Jurkat, Clone E6-1 (cell line): ENCODE measurements around the gene MFNG.

Experiments used
- DNase-seq: peaks from one replicate; pipeline ENCODE4 v3.0.0-alpha.2; 2011; ENCODE audit warnings: low read depth, low spot score
- H3K4me3 ChIP-seq: 2 replicates; pipeline ENCODE4 v1.5.1; 2011; ENCODE audit warnings: mild to moderate bottlenecking, low read length, control low read depth, moderate library complexity

The MFNG gene

DNA sequence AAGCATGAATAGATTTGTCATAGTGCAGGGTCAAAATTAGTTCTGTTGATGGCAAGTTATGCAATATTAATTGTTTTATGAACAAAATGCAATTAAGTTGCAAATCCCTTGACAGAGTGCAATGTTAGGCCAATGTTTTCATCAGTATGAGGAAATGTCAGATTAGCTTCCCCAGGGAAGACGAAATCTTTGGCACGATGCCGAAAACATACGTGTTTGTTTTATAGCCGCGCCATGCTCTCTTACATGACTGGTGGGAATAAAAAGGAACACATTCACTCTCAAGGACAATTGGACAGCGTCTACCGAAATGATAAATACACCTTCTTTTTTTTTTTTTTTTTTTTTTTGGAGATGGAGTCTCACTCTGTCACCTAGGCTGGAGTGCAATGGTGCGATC lies 27.0 kb downstream of the MFNG start:
- no peak overlapping the region for H3K4me3 ChIP-seq
- no peak for DNase-seq

DNA sequence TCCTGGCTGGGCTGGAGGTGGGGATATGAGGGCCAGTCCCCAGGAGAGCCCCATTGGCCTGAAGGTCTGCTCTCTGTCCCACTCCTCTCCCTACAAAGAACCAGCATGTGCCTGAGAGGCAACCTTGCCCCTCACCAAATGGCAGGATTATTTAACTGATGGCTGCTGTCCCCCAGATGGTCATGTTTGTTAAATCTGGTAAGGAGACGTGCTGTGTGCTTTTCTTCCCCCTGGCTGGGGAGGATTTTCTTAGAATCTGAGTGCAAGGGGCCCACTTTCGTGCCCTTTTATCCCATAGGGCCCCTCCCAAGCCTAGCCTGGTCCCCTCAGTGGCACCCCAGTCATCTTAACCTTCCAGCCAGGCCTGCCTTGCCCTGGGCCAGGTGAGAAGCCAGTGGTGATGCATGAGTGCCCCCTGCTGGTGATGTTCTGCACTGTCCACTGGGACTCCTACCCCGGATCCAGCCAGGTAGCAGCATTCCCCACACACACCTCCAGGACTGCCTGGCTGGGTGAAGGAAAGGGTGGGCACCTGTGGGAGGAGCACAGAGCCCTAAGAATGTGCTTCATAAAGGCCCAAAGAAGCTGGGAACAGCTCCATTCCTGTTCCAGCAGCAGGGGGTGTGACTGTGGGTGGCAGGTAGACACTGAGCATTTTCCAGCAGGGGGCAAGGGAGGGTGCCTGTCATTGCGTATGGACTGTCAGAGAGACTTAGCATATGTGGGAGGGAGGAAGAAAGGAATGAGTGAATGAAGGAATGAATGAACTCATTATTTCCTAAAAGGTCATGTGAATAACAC lies 28.9 kb downstream of the MFNG start:
- peak; percentile 48 for DNase-seq
- H3K4me3 ChIP-seq: no peak overlapping the region

DNA sequence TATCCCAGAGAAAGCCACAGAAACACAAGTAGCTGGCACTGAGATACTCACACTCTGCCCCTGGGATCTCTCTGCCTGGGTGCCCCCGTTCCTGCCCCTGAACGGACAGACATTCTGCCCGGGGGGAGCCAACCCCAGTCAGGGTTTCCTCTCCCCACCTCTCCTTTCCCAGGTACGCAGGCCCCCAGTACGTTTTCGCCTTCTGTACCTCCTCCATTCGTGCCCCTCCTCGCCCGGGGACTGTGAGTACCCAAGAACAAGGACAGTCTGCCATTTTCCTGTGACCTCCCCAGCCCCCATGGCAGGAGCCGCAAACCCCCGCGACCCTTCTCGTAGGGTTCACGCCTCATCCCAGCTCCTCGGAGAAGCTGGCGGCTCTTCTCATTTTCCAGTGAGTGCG lies 29.8 kb downstream of the MFNG start:
- no peak for DNase-seq
- H3K4me3 ChIP-seq: no peak overlapping the region

DNA sequence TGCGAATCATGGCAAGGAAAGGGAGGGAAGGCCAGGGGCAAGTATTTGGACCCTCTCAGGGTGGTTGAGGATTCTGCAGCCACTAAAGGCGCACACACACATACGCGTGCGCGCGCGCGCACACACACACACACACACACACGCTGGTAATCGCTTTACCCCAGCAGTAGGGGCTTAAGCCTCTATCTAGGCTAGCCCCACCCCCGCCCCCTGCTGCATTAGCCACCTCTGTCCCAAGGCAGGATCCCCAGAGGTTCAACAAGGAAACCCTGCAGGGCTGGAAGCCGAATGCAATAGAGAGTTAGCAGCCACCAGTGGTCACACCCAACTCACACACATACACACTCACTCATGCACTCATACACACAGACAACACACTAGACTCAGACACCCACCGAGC lies 30.3 kb downstream of the MFNG start:
- DNase-seq: no peak
- no peak overlapping the region for H3K4me3 ChIP-seq

DNA sequence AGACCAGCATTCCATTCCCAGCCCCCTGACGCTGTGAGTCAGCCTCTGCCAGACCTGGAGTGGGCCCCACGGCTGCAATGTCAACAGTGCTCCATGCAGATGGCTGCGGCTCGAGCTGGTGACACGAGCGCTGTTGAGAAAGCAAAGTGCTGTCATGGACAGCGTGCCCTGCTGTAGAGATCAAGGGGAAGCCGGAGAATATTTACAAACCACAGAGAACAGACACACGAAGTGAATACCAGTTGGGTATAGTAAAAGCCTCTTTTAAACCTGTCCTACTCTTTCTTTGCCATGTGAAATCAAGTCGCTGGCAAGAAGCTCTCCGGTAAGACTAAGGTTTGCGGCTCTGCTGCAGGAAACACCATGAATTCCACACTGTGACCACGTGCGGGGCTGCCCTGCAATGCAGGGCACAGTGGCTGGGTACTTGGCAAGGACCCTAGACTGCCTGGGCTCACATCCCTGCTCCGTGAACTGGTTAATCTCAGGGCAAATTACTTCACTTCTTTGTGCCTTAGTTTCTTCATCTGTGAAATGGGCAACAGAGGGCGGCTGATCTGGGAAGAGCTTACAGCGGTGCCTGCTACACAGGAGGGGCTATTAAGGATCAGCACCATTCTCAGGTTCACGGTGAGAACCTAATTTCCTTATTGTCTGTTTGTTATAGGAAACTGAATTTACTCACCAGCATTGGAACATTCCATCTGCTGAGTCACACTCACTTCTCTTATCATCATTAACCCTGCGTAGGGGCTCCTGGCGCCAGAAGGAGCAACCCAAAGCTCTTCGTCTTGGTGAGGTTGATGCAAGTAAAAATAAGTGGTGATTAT lies 31.1 kb downstream of the MFNG start:
- DNase-seq: no peak
- no peak overlapping the region for H3K4me3 ChIP-seq

DNA sequence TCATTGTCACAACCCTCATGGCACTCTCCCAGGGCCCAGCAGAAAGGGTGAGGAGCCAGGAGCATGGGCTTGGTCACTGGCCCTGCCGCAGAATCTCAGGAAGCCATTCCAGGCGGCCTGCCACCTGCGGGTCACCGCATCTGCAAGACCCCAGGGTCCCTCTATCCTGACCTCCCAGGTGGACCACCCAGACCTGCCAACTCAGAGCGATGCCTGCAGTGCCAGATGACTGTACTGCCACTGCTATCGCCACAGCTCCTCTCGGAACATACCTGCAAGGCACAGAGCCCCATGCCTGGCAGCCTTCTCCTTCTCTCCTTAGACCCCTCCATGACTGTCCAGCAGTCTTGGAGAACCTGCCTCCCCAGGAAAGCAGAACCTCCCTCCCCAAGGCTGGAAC lies 32.5 kb downstream of the MFNG start:
- DNase-seq: no peak
- H3K4me3 ChIP-seq: no peak overlapping the region

DNA sequence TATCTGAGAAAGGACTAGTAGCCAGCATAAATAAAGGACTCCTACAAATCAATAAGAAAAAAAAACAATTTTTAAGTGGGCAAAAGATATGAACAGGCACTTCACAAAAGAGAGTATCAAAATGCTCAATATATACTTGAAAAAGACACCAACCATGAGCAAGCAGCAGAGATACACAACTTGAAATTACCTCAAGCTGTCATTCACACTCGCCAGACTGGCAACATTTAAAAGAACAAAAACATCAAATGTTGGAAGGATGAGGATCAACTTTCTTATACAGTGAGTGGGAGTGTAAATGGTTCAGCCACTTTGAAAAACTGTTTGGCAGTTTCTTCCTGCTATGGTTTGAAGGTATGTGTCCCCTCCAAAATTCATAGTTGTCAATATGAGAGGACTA lies 35.0 kb downstream of the MFNG start:
- DNase-seq: no peak
- H3K4me3 ChIP-seq: no peak overlapping the region

DNA sequence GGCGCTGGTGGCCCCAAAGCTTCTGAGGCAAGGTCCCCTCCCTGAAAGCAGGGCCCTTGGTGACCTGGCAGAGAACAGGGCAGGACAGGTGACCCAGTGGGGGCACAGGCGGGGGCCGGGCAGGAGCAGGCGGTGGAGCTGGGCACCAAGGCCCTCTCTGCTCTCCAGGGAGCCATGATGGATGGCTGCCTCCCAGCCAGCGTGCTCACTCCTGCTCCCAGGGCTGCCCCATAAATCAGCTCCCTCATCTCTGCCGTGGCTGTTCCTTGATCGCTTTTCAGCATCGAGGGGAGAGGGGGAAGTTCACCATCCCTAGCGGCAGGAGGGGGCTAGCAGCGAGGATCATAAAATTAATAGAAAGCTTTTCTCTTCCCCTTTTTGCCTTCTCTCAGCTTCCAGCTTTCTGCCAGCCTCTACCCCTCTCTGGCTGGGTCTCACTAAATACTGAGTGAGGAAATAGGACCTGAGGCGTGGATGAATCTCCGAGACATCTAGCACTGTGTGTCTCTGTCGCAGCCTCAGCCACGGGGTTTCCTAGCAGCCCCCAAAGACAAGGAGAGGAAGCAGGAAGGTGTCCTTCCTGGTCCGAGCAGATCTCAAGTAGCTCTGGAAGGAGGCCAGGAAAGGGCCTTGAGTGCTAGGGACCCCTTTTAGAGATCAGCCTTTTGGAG lies 36.7 kb downstream of the MFNG start:
- DNase-seq: no peak
- no peak overlapping the region for H3K4me3 ChIP-seq

DNA sequence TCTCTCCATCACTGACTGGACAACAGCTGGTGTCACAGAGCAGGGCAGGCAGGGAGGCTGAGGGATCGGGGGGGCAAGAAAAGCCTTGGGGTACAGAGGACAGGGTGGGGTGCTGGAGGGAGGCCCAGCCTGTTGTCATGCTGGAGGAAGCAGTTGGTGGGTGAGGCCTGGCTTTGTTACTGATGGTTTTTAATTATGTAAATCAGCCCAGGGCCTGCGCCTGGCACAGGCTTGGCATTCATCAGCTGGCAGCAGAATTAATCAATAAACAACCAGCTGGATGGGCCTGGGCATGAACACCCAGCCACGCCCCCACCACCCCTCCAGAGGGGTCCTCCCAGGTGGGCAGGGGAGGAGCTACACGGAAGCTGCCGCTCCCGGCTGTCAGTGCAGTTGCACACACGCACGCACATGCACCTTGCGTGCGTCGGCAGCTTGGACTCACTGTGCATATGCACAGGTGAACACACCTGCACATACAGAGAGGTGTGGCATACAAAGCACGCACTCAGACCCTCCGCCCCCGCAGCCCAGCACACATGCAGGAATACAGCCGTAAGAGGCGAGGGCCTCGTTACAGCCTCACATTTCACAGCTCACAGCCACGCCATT lies 37.6 kb downstream of the MFNG start:
- no peak for DNase-seq
- no peak overlapping the region for H3K4me3 ChIP-seq

DNA sequence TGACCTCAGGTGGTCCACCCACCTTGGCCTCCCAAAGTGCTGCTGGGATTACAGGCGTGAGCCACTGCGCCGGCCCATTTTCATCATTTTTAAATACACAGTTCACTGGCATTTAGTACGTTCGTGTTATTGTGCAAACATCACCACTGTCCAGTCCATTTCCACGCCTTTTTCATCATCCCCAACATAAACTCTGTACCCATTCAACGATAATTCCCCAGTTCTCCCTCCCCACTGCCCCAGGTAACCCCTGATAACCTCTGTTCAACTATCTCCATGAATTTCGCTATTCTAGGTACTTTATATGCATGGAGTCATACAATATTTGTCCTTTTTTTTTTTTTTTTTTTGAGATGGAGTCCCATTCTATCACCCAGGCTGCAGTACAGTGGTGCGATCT lies 40.7 kb downstream of the MFNG start:
- no peak for DNase-seq
- H3K4me3 ChIP-seq: no peak overlapping the region

DNA sequence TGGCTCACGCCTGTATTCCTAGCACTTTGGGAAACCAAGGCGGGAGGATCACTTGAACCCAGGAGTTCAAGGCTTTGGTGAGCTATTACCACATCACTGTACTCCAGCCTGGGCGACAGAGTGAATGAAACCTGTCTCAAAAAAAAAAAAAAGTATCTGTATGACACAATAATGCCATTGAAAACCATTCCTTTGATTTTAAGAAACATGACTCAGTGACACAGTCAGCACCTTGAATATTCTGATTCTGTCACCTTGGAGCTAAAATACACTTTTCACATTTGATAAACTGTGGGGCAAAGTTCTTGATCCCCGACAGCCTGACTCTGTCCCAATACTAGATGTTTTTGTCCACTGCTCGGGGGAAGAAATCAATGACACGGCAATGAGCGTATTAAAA lies 42.2 kb downstream of the MFNG start:
- H3K4me3 ChIP-seq: no peak overlapping the region
- DNase-seq: no peak

DNA sequence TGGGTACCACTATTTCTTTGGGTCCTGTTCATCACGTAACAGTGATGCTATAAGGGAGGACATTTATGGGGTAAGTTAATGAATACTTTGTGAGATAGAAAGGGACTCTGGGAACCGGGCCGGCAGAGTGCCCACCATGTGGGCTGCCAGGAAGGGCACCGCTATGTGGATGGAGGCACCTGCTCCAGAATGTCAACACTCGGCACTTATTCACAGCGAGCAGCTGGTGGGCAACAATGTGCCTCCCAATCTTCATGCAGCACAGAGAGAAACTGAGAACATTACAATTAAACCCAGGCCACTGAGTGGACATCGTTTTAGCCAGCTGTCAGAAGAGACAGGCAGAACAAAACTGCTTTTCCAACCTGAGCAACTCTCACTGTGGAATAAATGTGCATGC lies 43.1 kb downstream of the MFNG start:
- no peak for DNase-seq
- no peak overlapping the region for H3K4me3 ChIP-seq

DNA sequence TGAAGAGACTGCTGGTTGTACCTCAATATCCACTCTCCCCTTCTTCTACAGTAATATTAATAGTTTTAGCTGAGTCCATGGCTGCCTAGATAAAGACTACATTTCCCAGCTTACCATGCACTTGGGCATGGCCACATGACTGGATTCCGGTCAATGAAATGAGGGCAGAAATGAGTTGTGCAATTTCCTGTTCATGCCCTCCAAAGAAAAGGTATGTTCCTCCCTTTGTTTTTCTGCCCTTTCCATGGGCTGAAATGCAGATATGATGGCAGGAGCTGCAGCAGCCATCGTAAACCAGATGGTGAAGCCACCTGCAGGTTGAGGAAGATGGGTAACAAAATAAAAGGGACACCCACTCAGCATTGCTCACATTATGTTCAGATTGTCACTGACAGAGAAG lies 43.6 kb downstream of the MFNG start:
- H3K4me3 ChIP-seq: no peak overlapping the region
- no peak for DNase-seq

DNA sequence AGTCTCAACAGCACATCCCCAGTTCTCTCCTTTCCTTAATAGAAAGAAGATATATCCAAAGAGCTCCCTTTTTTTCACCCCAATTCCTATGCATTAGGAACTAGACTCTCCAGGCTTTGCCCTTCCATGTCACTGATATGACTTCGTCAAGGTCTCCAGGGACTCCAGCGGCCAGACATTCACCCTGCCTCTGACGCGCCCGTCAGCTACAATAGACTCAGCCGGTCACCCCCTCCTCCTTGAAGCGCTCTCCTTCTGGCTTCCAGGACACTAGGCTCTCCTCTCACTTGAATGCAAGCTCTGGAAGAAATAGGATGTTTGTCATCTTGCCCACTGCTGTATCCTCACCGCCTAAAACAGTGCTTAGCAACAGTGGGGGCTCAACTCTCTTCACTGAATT lies 44.0 kb downstream of the MFNG start:
- DNase-seq: no peak

DNA sequence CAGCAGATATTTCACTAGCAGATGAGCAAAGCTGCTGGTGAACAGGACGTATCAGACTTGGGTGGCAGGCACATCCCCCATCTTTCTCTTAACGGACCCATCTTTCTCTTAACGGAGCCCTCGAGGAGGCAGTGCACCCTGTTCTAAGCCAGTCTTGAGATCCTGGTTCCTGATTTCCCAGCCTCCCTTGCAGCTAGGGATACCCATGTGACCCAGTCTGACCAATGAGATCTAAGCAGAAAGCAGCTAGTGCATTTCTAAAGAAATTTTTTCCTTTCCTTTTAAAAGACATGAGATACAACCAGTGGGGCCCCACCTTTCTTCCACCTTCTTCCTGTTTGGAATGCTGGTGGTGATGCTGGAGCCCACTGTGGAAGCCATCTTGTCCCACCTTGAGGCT lies 45.3 kb downstream of the MFNG start:
- H3K4me3 ChIP-seq: no peak overlapping the region

More for the DNA sequence above, 44.0 kb downstream of the MFNG start:
- no peak overlapping the region for H3K4me3 ChIP-seq

DNA sequence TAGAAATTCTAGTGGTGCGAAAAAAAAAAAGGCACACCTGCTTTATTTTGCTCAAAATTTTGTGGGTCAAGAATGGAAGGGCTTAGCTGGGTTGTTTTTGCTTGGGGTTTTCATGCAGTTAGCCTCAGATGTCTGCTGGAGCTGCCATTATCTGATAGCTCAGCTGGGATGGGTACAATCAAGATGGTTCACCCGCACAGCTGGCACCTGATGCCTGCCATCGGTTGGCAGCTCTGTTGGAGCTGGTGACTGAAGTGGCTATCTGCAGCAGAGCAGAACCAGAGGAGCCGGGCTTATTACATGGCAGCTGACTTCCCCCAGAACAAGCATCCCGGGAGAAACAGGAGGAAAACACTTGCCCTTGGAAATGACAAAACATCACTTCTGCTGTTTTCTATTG lies 46.8 kb downstream of the MFNG start:
- no peak overlapping the region for H3K4me3 ChIP-seq
- DNase-seq: no peak

More for the DNA sequence above, 45.3 kb downstream of the MFNG start:
- no peak for DNase-seq

DNA sequence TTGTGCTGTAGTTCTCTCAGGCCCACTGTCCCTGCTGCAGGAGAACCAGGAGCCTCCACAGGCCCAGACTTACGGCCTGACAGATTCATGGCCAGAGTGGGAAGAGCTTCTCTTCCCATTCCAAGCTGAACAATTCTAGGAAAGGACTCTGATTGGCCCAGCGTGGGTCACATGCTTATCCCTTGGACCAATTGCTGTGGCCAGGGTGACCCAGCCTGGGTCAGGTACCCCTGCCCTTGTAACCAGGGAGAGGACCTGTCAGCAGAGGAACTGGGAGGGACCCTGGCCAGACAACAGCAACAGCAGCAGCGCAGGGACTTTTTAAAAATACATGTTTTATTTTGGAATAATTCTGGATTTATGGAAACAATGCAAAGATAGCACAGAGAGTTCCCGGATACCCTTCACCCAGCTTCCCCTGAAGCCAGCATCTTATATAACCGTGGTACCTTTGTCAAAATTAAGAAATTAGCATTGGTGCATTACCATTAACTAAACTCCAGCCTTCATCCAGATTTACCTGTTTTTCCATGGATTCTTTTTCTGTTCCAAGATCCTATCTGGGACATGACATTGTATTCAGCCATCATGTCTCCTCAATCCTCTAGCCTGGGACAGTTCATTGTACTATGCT lies 50.1 kb downstream of the MFNG start:
- no peak for DNase-seq

DNA sequence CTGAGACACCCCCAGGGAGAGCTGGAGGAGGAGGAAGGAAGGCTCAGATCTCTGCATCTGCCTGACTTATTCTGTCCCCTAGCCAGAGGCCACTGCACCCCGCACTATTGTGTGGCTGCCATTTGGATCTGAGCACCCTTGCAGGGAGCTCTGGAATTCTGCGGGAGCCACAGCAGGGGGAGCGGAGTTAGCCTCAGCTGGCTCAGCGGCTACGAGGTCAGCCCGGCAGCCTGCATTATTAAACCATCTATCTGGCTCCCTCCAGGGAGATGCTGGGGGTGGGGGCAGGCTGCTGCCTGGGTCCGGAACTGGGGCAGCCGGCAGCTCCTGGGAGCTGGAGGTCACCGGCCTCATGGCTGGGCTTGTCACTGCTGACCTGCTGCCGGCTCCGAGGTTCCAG lies 52.4 kb downstream of the MFNG start:
- H3K4me3 ChIP-seq: no peak overlapping the region
- no peak for DNase-seq

More for the DNA sequence above, 50.1 kb downstream of the MFNG start:
- no peak overlapping the region for H3K4me3 ChIP-seq

DNA sequence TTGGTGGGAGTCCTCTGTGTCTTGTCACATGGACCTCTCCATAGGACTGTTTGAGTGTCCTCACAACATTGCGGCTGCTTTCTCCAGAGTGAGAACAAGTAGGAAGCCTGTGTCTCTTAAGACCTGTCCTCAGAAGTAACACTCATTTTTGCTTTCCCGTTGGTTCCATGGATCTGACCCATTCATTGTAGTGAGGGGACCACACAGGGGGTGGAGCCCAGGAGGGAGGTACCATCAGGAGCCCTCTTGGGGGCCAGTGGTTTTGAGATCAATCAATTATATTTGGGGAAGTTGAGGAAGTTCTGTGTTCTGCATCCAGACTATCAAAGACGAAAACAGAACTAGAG lies 53.5 kb downstream of the MFNG start:
- no peak overlapping the region for H3K4me3 ChIP-seq
- no peak for DNase-seq
